ENCODE results near the gene MTRF1L. TPM values are rescaled to one million over a fixed set of nuclear protein-coding genes. Genes with fewer than 3 reads are reported as not detected.

The MTRF1L gene
- total and polyA plus RNA-seq, 8 donors = 4.7 to 55.9 (median 15.3) TPM

DNA sequence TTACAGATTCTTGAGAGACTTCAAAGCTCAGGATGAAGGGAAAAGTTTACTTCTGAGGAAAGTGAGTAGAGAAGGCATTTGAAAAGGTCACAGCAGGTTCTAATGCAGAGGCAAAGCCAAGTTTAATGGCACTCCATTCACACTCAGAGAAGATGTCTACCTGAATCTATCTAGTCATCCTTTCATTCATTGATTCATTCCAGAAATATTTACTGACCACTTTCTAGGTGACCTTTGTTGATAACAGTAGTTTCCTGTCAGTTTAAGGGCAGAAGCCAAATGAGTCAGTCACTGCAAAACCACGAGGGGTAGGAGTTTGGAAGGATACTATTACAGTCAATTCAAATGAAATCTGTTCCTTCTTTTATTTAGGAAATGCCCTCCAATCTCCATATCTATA is 50.5 kb downstream of the MTRF1L start:
- peaks cover 0 to 21% (median 8%) of the 10 kb centered on the region in 3 donors for H3K27me3 ChIP-seq
- intact Hi-C loops (cut with DNase I; ENCODE audit: low total_unique reads) = no loop called here
- H3K9me3 ChIP-seq = peaks cover 0 to 4% (median 0%) of the 10 kb centered on the region in 4 donors
- H3K4me1 ChIP-seq = peaks cover 0 to 12% (median 3%) of the 10 kb centered on the region in 4 donors
- no peak overlapping the region for H3K4me3 ChIP-seq
- 3 to 13% (median 7%) methylated on average over 1 of the region's 1 CpG for WGBS, 5 donors
- DNase-seq = no peak
- TF ChIP-seq POLR2A (IDR thresholded peaks at IDR 0.05) = no peak
- TF ChIP-seq POLR2AphosphoS5 (IDR thresholded peaks at IDR 0.05) = no peak
- TF ChIP-seq, protein P1, sequence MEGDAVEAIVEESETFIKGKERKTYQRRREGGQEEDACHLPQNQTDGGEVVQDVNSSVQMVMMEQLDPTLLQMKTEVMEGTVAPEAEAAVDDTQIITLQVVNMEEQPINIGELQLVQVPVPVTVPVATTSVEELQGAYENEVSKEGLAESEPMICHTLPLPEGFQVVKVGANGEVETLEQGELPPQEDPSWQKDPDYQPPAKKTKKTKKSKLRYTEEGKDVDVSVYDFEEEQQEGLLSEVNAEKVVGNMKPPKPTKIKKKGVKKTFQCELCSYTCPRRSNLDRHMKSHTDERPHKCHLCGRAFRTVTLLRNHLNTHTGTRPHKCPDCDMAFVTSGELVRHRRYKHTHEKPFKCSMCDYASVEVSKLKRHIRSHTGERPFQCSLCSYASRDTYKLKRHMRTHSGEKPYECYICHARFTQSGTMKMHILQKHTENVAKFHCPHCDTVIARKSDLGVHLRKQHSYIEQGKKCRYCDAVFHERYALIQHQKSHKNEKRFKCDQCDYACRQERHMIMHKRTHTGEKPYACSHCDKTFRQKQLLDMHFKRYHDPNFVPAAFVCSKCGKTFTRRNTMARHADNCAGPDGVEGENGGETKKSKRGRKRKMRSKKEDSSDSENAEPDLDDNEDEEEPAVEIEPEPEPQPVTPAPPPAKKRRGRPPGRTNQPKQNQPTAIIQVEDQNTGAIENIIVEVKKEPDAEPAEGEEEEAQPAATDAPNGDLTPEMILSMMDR (IDR thresholded peaks at IDR 0.05) = no peak
- no peak for TF ChIP-seq EP300 (IDR thresholded peaks at IDR 0.05)
- no peaks in the 10 kb centered on the region for H3K36me3 ChIP-seq
- H3K27ac ChIP-seq = no peak overlapping the region

DNA sequence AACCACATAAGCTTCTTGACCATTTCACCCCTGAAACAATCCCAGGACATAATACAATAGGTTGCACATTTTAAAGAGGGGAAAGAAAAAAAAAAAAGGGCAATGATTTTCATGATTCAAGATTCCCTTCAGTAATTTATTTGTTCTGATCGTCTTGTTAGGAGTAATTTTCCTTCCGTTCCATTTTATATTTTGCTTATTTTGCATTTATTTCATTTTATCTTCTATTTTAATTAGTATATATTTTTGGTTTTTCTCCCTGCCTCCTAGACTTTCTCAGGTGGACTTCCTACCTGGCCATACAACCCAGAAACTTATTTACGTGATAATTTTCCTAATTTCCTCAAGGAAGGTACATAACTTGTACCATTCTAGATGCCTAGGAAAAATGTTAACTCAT is 52.3 kb downstream of the MTRF1L start:
- intact Hi-C loops (cut with DNase I; ENCODE audit: low total_unique reads) = no loop called here
- Histone ChIP-seq H3K9me3 (no peaks in the 10 kb centered on the region), H3K4me1 (peaks cover 0 to 12% (median 3%) of the 10 kb centered on the region in 4 donors), H3K27me3 (peaks cover 0 to 21% (median 8%) of the 10 kb centered on the region in 3 donors), H3K27ac (no peak overlapping the region), H3K36me3 (no peaks in the 10 kb centered on the region), H3K4me3 (no peak overlapping the region)
- WGBS, 5 donors = 86 to 90% (median 88%) methylated on average over 3 of the region's 3 CpGs
- TF ChIP-seq EP300 (IDR thresholded peaks at IDR 0.05) = no peak
- no peak for DNase-seq

DNA sequence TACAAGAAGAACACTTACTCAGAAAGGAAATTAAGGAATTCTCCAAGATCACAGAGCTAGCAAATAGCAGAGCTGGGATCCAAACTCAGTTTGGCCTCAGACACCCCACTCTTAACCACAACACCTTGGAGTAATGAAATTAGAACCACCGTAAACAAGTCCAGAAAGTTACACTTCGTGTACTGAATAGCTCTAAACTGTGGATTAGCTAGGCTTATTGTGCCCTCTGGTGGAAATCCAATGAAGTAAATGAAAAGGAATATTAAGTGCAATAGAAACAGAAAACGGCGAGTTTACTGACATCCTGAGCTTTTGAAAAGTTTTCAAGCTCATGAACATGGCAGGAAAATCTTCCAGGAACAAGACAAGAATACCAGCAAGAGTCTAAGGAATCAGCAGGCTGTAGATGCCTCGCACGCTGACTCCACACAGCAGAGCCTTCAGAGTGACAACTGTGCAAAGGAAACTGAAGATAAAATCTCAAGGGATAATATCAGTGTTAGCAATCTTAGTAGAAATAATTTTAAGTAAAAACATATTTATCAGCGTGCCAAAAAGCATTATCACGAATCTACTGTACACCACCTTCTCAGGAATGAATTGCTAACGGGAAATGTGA is 54.2 kb downstream of the MTRF1L start:
- Histone ChIP-seq H3K36me3 (no peaks in the 10 kb centered on the region), H3K9me3 (no peaks in the 10 kb centered on the region), H3K27me3 (peaks cover 0 to 21% (median 8%) of the 10 kb centered on the region in 3 donors), H3K4me1 (peaks cover 0 to 12% (median 3%) of the 10 kb centered on the region in 4 donors), H3K4me3 (peak overlapping the region in 1 of 4 donors; percentile 23), H3K27ac (no peak overlapping the region)
- intact Hi-C loops (cut with DNase I; ENCODE audit: low total_unique reads) = no loop called here
- no peak for TF ChIP-seq EP300 (IDR thresholded peaks at IDR 0.05)
- TF ChIP-seq, protein P1 (IDR thresholded peaks at IDR 0.05) = peak in 5 of 7 experiments; percentile 32 to 55 (median 48)
- peak in 1 of 2 donors; percentile 64 for DNase-seq
- 21 to 28% (median 26%) methylated on average over 9 of the region's 9 CpGs for WGBS, 5 donors

DNA sequence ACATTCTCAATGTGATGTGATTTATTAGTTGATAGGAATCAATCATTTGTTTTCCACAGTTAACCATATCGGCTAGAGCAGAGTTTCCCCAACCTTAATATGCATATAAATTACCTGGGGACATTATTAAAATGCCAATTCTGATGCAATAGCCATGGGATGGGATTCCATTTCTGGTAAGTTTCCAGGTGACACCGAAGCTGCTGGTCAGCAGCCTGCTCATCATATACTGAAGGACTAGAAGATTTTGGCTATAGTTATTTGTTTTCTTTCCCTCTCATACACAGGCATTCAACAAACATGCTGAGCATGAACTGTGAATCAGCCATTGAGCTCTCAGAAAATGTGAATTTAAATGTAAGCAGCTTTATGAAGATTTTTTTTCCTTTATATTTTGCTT is 55.5 kb downstream of the MTRF1L start:
- intact Hi-C loops (cut with DNase I; ENCODE audit: low total_unique reads) = no loop called here
- TF ChIP-seq POLR2A (IDR thresholded peaks at IDR 0.05) (no peak), POLR2AphosphoS5 (IDR thresholded peaks at IDR 0.05) (no peak), EP300 (IDR thresholded peaks at IDR 0.05) (no peak)
- TF ChIP-seq, protein P1 (IDR thresholded peaks at IDR 0.05) = no peak
- DNase-seq = no peak
- H3K4me1 ChIP-seq = peaks cover 0 to 7% (median 3%) of the 10 kb centered on the region in 4 donors
- H3K27me3 ChIP-seq = peaks cover 0 to 21% (median 8%) of the 10 kb centered on the region in 3 donors
- no peak overlapping the region for H3K27ac ChIP-seq
- no peak overlapping the region for H3K4me3 ChIP-seq
- H3K36me3 ChIP-seq = no peaks in the 10 kb centered on the region
- 59 to 76% (median 68%) methylated on average over 2 of the region's 2 CpGs for WGBS, 5 donors
- no peaks in the 10 kb centered on the region for H3K9me3 ChIP-seq

DNA sequence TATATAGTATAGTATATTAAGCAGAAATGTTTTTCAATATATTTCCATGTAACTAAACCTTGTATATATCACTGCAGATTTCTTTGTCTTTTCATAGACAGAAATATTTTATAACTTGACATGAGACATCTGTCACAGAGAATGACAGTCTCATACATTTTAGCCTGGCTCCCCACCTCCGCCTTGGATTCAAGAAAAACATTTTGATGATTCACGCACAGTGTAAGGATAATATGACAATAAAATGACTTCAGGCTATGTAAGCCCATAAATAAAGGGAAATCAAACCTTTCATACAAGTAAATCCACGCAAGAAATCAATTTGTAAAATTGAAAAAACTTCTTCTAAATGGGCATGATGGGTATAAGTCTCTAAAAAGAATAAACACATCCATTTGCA is 56.0 kb downstream of the MTRF1L start:
- Histone ChIP-seq H3K4me3 (no peak overlapping the region), H3K36me3 (no peaks in the 10 kb centered on the region), H3K4me1 (peaks cover 0 to 7% (median 3%) of the 10 kb centered on the region in 4 donors), H3K9me3 (no peaks in the 10 kb centered on the region), H3K27ac (no peak overlapping the region), H3K27me3 (peaks cover 0 to 18% (median 8%) of the 10 kb centered on the region in 3 donors)
- intact Hi-C loops (cut with DNase I; ENCODE audit: low total_unique reads) = no loop called here
- no peak for DNase-seq
- 80 to 89% (median 84%) methylated on average over 3 of the region's 3 CpGs for WGBS, 5 donors
- no peak for TF ChIP-seq EP300 (IDR thresholded peaks at IDR 0.05)
- TF ChIP-seq POLR2A (IDR thresholded peaks at IDR 0.05) = no peak
- TF ChIP-seq, protein P1 (IDR thresholded peaks at IDR 0.05) = no peak
- no peak for TF ChIP-seq POLR2AphosphoS5 (IDR thresholded peaks at IDR 0.05)

Data from stomach (tissue), 9 donors.